ENCODE data around the gene MAMDC4. TPM values are rescaled to one million over a fixed set of nuclear protein-coding genes. Genes with fewer than 3 reads are reported as not detected.
"Not testable (repeated sequence)": the region's sequence is repeated elsewhere in the genome, so short reads cannot be mapped to it uniquely, and the experiment has no call there.

The MAMDC4 gene
- total RNA-seq (2.7 TPM), polyA plus RNA-seq (under 1 TPM in 1 of 4 donors, not detected in 3; 0.30 TPM)

DNA sequence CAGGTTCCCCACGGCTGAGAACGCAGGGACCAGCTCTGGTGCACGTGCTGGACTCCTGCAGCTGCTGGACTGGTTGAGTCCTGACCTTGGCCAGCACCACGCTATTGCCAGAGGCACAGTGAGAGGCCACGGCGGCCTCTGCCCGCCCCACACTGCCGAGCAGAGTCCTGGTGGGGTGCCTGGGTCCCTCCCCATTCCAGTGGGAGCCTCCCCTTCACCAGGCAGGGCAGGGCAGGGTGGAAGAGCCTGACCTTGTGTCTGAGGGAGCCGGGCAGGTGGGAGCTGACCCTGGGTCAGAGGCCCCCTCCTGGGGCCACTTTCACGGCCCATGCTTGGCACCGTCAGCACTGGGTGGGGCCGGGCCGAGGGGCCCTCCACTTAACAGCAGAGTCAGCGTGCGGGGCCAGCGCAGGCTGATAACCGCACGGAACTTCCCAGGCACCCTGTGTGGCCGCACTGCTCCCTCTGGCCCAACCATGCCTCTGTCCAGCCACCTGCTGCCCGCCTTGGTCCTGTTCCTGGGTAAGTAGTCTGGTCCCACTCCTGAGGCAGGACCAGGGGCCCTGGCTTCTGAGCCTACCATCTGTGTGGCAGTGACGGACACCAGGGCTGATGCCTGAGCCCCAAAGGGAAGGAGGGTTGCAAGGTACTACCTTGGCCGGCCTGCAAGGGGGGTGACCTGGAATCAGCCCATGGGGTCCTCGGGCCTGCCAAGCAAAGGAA is at the start of gene MAMDC4:
MAMDC4 (plus strand) TSS at position 406 of the 723 bp plus-strand sequence; CDS start at position 477, 71 bp downstream.
- peaks cover 15% of the 10 kb centered on the region for H3K27me3 Mint-ChIP-seq
- no peak for DNase-seq
- H3K27ac ChIP-seq (ENCODE audit: insufficient read depth, low read length, poor library complexity, severe bottlenecking), result no peak within 1 kb of the TSS
- peaks cover 26% of the 10 kb centered on the region for H3K4me1 ChIP-seq (ENCODE audit: control insufficient read depth, insufficient read depth, low read length, poor library complexity, severe bottlenecking)
- H3K4me1 Mint-ChIP-seq, result peaks cover 0 to 17% (median 3%) of the 10 kb centered on the region in 4 donors
- H3K4me3 Mint-ChIP-seq, result peak within 1 kb of the TSS in 2 of 4 donors; percentile 49 to 78
- H3K9me3 Mint-ChIP-seq, result peaks cover 0 to 2% (median 0%) of the 10 kb centered on the region in 7 donors
- H3K9me3 ChIP-seq (ENCODE audit: control insufficient read depth in 2 of 2, low read length in 2 of 2), result no peaks in the 10 kb centered on the region
- H3K27ac Mint-ChIP-seq, result no peak within 1 kb of the TSS
- no peaks in the 10 kb centered on the region for H3K36me3 Mint-ChIP-seq
- no peaks in the 10 kb centered on the region for H3K27me3 ChIP-seq (ENCODE audit: control insufficient read depth, insufficient read depth, low read length)
- ATAC-seq (ENCODE audit: low read depth in 2 of 2), result no peak
- H3K36me3 ChIP-seq (ENCODE audit: control insufficient read depth, insufficient read depth, low read length), result no peaks in the 10 kb centered on the region
- no peak within 1 kb of the TSS for H3K4me3 ChIP-seq (ENCODE audit: low read depth, low read length)

DNA sequence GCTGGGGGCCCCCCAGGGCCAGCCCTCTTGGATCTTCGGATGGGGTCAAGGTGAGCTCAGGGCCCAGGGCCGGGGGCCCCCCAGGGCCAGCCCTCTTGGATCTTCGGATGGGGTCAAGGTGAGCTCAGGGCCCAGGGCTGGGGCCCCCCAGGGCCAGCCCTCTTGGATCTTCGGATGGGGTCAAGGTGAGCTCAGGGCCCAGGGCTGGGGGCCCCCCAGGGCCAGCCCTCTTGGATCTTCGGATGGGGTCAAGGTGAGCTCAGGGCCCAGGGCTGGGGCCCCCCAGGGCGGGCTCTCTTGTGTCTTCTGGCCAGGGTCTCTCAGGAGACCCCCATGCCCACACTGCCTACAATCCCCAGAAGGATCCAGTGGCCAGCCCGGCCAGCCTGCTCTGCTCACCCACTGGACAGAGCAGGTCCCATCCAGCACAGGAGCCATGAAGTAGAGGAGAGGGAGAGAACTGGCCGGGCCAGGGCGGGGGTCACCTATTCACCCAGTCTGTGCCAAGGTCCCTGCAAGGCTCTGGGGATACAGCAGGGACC is 49.1 kb upstream of the MAMDC4 start:
- peaks cover 0 to 38% (median under 1%) of the 10 kb centered on the region in 4 donors for H3K4me1 Mint-ChIP-seq
- not testable (repeated sequence) for H3K9me3 ChIP-seq (ENCODE audit: control insufficient read depth in 2 of 2, low read length in 2 of 2); H3K27me3 ChIP-seq (ENCODE audit: control insufficient read depth, insufficient read depth, low read length); H3K36me3 ChIP-seq (ENCODE audit: control insufficient read depth, insufficient read depth, low read length); H3K9me3 Mint-ChIP-seq; ATAC-seq (ENCODE audit: low read depth in 2 of 2); H3K4me3 ChIP-seq (ENCODE audit: low read depth, low read length); H3K36me3 Mint-ChIP-seq; DNase-seq; H3K27ac ChIP-seq (ENCODE audit: insufficient read depth, low read length, poor library complexity, severe bottlenecking); H3K27ac Mint-ChIP-seq
- peaks cover 39% of the 10 kb centered on the region for H3K4me1 ChIP-seq (ENCODE audit: control insufficient read depth, insufficient read depth, low read length, poor library complexity, severe bottlenecking)
- H3K27me3 Mint-ChIP-seq, result peaks cover 18% of the 10 kb centered on the region
- peak overlapping the region in 1 of 4 donors; percentile 80 for H3K4me3 Mint-ChIP-seq

DNA sequence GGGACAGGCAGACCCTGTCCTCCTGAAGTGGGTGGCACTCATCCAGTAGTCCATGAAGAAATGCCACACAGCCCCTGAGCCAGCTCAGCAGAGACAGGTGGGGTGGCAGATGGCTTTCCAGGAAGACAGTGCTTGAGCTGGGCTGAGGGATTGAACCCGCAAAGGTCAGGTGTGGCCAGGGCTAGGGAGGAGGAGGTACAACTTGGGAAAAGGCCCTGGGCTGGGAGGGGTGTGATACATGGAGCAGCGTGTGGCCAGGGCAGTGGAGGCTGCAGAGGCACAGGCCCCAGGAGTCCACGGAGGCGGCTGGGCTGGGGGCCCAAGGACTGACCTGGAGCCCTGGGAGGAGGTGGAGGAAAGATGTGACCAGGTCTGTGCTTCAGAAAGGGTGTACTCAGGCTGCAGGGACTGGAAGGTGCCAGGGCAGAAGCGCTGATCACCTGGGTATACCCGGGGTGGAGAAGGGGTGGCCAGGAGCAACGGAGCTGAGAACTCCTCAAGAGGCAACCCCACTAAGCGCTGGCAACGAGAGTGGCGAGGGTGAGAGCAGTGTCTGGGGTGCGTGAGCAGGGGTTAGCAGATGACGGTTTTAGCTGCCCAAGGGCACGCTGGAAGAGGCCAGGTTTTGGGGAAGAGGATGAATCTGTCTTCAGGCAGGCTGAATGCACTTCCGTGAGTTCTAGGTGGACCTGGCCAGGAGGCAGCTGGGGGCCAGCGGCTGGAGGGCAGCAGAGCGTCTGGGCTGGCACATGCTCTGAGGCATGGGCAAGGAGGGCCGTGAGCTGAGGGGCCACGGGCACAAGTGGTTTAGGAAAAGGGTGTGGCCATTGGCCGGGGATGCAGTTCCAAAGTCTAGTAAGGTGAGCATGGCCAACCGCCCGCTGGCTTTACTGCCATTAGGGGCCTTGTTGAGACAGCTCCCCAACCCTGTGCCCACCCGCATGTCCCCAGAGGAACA is 48.3 kb upstream of the MAMDC4 start:
- Mint-ChIP-seq H3K27me3 (peaks cover 18% of the 10 kb centered on the region), H3K9me3 (no peaks in the 10 kb centered on the region), H3K27ac (no peak overlapping the region), H3K36me3 (no peaks in the 10 kb centered on the region), H3K4me3 (peak overlapping the region; percentile 13 to 80 (median 48)), H3K4me1 (peaks cover 0 to 40% (median 2%) of the 10 kb centered on the region in 4 donors)
- ATAC-seq (ENCODE audit: low read depth in 2 of 2) (no peak), DNase-seq (no peak)
- no peak overlapping the region for H3K4me3 ChIP-seq (ENCODE audit: low read depth, low read length)
- H3K4me1 ChIP-seq (ENCODE audit: control insufficient read depth, insufficient read depth, low read length, poor library complexity, severe bottlenecking), result peaks cover 44% of the 10 kb centered on the region
- no peaks in the 10 kb centered on the region for H3K36me3 ChIP-seq (ENCODE audit: control insufficient read depth, insufficient read depth, low read length)
- H3K27ac ChIP-seq (ENCODE audit: insufficient read depth, low read length, poor library complexity, severe bottlenecking), result no peak overlapping the region
- no peaks in the 10 kb centered on the region for H3K9me3 ChIP-seq (ENCODE audit: control insufficient read depth in 2 of 2, low read length in 2 of 2)
- H3K27me3 ChIP-seq (ENCODE audit: control insufficient read depth, insufficient read depth, low read length), result no peaks in the 10 kb centered on the region

DNA sequence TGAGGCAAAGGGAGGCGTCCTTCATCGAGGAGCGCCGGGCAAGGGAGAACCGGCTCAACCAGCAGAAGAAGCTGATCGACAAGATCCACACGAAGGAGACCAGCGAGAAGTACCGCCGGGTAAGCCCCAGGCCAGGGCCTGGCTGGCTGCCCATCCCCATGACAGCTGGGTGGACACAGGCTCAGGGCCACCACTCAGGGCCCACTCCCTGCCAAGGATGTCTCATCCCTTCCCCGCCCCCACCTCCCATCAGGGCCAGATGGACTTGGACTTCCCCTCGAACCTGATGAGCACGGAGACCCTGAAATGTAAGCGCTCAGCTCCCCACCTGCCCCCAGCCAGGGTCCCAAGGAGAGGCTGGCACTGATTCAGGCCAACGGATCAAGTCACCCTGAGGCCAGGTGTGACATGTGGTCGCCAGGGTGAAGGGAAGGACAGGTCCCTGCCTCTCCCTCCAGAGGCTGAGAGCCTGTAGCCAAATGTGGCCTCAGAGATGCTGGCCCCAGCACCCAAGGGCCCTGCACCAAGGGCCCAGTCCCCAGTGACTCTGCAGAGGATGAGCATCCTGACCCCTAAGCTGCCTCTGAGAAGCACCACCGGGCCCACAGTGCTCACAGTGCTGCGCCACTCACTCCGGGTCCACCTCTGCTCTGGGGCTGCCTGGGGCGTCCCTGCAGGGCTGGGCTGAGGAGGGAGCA is 47.5 kb upstream of the MAMDC4 start:
- no peak overlapping the region for H3K4me3 ChIP-seq (ENCODE audit: low read depth, low read length)
- no peaks in the 10 kb centered on the region for H3K27me3 ChIP-seq (ENCODE audit: control insufficient read depth, insufficient read depth, low read length)
- no peaks in the 10 kb centered on the region for H3K9me3 ChIP-seq (ENCODE audit: control insufficient read depth in 2 of 2, low read length in 2 of 2)
- DNase-seq (no peak), ATAC-seq (ENCODE audit: low read depth in 2 of 2) (no peak)
- Mint-ChIP-seq H3K9me3 (no peaks in the 10 kb centered on the region), H3K4me3 (peak overlapping the region in 2 of 4 donors; percentile 21 to 80), H3K27ac (no peak overlapping the region), H3K27me3 (peaks cover 18% of the 10 kb centered on the region), H3K4me1 (peaks cover 0 to 48% (median 8%) of the 10 kb centered on the region in 4 donors), H3K36me3 (no peaks in the 10 kb centered on the region)
- H3K36me3 ChIP-seq (ENCODE audit: control insufficient read depth, insufficient read depth, low read length), result peaks cover 2% of the 10 kb centered on the region
- peaks cover 44% of the 10 kb centered on the region for H3K4me1 ChIP-seq (ENCODE audit: control insufficient read depth, insufficient read depth, low read length, poor library complexity, severe bottlenecking)
- H3K27ac ChIP-seq (ENCODE audit: insufficient read depth, low read length, poor library complexity, severe bottlenecking), result no peak overlapping the region

DNA sequence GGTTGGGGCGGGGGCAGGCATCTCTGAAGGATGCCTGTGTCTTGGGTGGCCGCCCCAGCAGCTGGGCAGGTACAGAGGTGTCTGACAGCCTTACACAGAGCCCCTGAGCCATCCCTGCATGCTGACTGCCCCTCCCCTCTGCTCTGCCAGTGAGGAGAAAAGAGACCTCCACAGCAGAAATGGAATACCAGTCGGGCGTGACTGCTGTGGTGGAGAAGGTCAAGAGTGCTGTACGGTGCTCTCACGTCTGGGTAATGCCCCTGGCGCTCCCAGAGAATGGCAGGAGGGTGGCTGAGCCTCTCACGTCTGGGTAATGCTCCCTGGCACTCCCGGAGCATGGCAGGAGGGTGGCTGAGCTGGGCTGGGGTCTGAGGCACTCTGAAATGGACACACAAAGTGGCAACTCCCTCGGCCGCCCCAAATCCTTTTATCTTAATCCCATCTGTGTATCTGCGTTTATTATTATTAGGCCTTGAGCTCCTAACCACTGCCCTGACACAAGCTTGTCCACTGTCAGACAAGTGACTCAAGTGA is 46.9 kb upstream of the MAMDC4 start:
- H3K27ac Mint-ChIP-seq, result peak overlapping the region in 1 of 3 donors; percentile 57
- no peak overlapping the region for H3K27ac ChIP-seq (ENCODE audit: insufficient read depth, low read length, poor library complexity, severe bottlenecking)
- H3K4me1 Mint-ChIP-seq, result peaks cover 4 to 52% (median 12%) of the 10 kb centered on the region in 4 donors
- DNase-seq (no peak), ATAC-seq (ENCODE audit: low read depth in 2 of 2) (no peak)
- H3K4me1 ChIP-seq (ENCODE audit: control insufficient read depth, insufficient read depth, low read length, poor library complexity, severe bottlenecking), result peaks cover 46% of the 10 kb centered on the region
- H3K27me3 Mint-ChIP-seq, result peaks cover 18% of the 10 kb centered on the region
- no peaks in the 10 kb centered on the region for H3K27me3 ChIP-seq (ENCODE audit: control insufficient read depth, insufficient read depth, low read length)
- no peaks in the 10 kb centered on the region for H3K9me3 Mint-ChIP-seq
- H3K9me3 ChIP-seq (ENCODE audit: control insufficient read depth in 2 of 2, low read length in 2 of 2), result no peaks in the 10 kb centered on the region
- H3K4me3 ChIP-seq (ENCODE audit: low read depth, low read length), result no peak overlapping the region
- peaks cover 3% of the 10 kb centered on the region for H3K36me3 Mint-ChIP-seq
- H3K4me3 Mint-ChIP-seq, result peak overlapping the region; percentile 13 to 69 (median 36)
- peaks cover 7% of the 10 kb centered on the region for H3K36me3 ChIP-seq (ENCODE audit: control insufficient read depth, insufficient read depth, low read length)

DNA sequence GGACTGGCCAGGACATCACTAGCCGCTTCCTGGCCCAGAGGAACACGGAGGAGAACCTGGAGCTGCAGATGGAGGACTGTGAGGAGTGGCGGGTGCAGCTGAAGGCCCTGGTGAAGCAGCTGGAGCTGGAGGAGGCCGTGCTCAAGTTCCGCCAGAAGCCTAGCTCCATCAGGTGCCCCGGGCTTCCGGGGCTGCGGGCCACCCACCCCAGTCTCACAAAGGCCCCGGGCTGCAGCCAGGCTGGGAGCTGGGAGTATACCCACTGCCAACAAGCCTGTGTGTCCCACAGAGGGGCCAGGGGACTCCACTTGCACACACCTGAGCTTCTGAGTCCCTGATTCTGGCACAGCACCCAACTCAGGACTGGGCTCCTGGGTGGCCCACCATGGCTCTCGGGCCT is 46.1 kb upstream of the MAMDC4 start:
- Mint-ChIP-seq H3K4me1 (peaks cover 8 to 49% (median 13%) of the 10 kb centered on the region in 4 donors), H3K36me3 (peaks cover 5% of the 10 kb centered on the region), H3K27me3 (peaks cover 11% of the 10 kb centered on the region), H3K4me3 (peak overlapping the region; percentile 87 to 94 (median 88)), H3K27ac (peak overlapping the region in 1 of 3 donors; percentile 31), H3K9me3 (no peaks in the 10 kb centered on the region)
- no peaks in the 10 kb centered on the region for H3K27me3 ChIP-seq (ENCODE audit: control insufficient read depth, insufficient read depth, low read length)
- DNase-seq (no peak), ATAC-seq (ENCODE audit: low read depth in 2 of 2) (no peak)
- no peaks in the 10 kb centered on the region for H3K9me3 ChIP-seq (ENCODE audit: control insufficient read depth in 2 of 2, low read length in 2 of 2)
- no peak overlapping the region for H3K27ac ChIP-seq (ENCODE audit: insufficient read depth, low read length, poor library complexity, severe bottlenecking)
- H3K36me3 ChIP-seq (ENCODE audit: control insufficient read depth, insufficient read depth, low read length), result peaks cover 7% of the 10 kb centered on the region
- H3K4me1 ChIP-seq (ENCODE audit: control insufficient read depth, insufficient read depth, low read length, poor library complexity, severe bottlenecking), result peaks cover 38% of the 10 kb centered on the region
- no peak overlapping the region for H3K4me3 ChIP-seq (ENCODE audit: low read depth, low read length)

Measured in CD4-positive, CD25-positive, alpha-beta regulatory T cell (primary cell).